ENCODE measurements around the gene SHISAL2A.

The SHISAL2A gene

DNA sequence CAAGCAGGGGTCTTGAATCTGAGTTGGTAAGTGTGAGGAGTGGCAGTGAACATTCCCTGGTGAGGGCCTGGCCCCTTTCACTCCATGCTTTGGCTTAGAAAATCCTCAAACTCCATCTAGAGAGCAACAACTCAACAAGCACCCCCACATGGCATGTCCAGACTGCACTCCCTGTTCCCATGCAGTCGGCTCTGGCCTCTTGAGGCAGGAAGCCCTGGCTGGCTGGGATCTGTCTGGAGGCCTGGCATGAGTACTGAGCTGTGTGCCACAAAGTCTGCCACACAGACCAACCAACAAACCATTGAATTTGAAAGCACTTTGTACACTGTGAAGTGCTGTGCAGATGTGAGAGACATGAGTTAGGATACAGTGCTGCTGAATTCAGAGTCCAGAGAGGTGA lies 40.0 kb downstream of the SHISAL2A start:
- Histone ChIP-seq H3K4me1 (ENCODE audit: control insufficient read depth, insufficient read depth, low read length) (0 out of 2 replicates have a peak, but pooled peaks cover 8% of the 10 kb centered on the region), H3K36me3 (ENCODE audit: control insufficient read depth, insufficient read depth, low read length) (no peaks in the 10 kb centered on the region), H3K27me3 (ENCODE audit: control insufficient read depth, insufficient read depth, low read length) (no peaks in the 10 kb centered on the region), H3K9me3 (ENCODE audit: control insufficient read depth, insufficient read depth, low read length) (no peaks in the 10 kb centered on the region), H3K4me3 (ENCODE audit: low read depth, low read length) (no peak overlapping the region), H3K9ac (ENCODE audit: low read depth, low read length) (no peak overlapping the region), H3K27ac (ENCODE audit: low read depth, low read length) (no peak overlapping the region)

GRCh38 chr1:52673513-52673912 lies 40.5 kb downstream of the SHISAL2A start:
- Histone ChIP-seq H3K4me1 (ENCODE audit: control insufficient read depth, insufficient read depth, low read length) (0 out of 2 replicates have a peak, but pooled peaks cover 9% of the 10 kb centered on the region), H3K4me3 (ENCODE audit: low read depth, low read length) (no peak overlapping the region), H3K36me3 (ENCODE audit: control insufficient read depth, insufficient read depth, low read length) (no peaks in the 10 kb centered on the region), H3K9me3 (ENCODE audit: control insufficient read depth, insufficient read depth, low read length) (no peaks in the 10 kb centered on the region), H3K27me3 (ENCODE audit: control insufficient read depth, insufficient read depth, low read length) (no peaks in the 10 kb centered on the region), H3K27ac (ENCODE audit: low read depth, low read length) (no peak overlapping the region), H3K9ac (ENCODE audit: low read depth, low read length) (no peak overlapping the region)

- Histone ChIP-seq H3K27me3 (ENCODE audit: control insufficient read depth, insufficient read depth, low read length) (no peaks in the 10 kb centered on the region), H3K9ac (ENCODE audit: low read depth, low read length) (no peak overlapping the region), H3K27ac (ENCODE audit: low read depth, low read length) (no peak overlapping the region), H3K36me3 (ENCODE audit: control insufficient read depth, insufficient read depth, low read length) (no peaks in the 10 kb centered on the region), H3K9me3 (ENCODE audit: control insufficient read depth, insufficient read depth, low read length) (no peaks in the 10 kb centered on the region), H3K4me3 (ENCODE audit: low read depth, low read length) (no peak overlapping the region), H3K4me1 (ENCODE audit: control insufficient read depth, insufficient read depth, low read length) (peaks cover 21% of the 10 kb centered on the region; the same call in 1 of the 2 replicates)
These were observed 41.8 kb downstream of the SHISAL2A start for GRCh38 chr1:52674497-52675384.

- Histone ChIP-seq H3K9ac (ENCODE audit: low read depth, low read length) (no peak overlapping the region), H3K4me3 (ENCODE audit: low read depth, low read length) (no peak overlapping the region), H3K9me3 (ENCODE audit: control insufficient read depth, insufficient read depth, low read length) (no peaks in the 10 kb centered on the region), H3K36me3 (ENCODE audit: control insufficient read depth, insufficient read depth, low read length) (no peaks in the 10 kb centered on the region), H3K4me1 (ENCODE audit: control insufficient read depth, insufficient read depth, low read length) (peaks cover 21% of the 10 kb centered on the region; the same call in 1 of the 2 replicates), H3K27ac (ENCODE audit: low read depth, low read length) (no peak overlapping the region), H3K27me3 (ENCODE audit: control insufficient read depth, insufficient read depth, low read length) (no peaks in the 10 kb centered on the region)
These were observed 43.4 kb downstream of the SHISAL2A start for GRCh38 chr1:52676249-52676903.

- no peak overlapping the region for H3K9ac ChIP-seq (ENCODE audit: low read depth, low read length)
- no peaks in the 10 kb centered on the region for H3K9me3 ChIP-seq (ENCODE audit: control insufficient read depth, insufficient read depth, low read length)
- H3K4me1 ChIP-seq (ENCODE audit: control insufficient read depth, insufficient read depth, low read length), result peaks cover 21% of the 10 kb centered on the region; the same call in 1 of the 2 replicates
- no peak overlapping the region for H3K4me3 ChIP-seq (ENCODE audit: low read depth, low read length)
- no peaks in the 10 kb centered on the region for H3K27me3 ChIP-seq (ENCODE audit: control insufficient read depth, insufficient read depth, low read length)
- H3K27ac ChIP-seq (ENCODE audit: low read depth, low read length), result no peak overlapping the region
- H3K36me3 ChIP-seq (ENCODE audit: control insufficient read depth, insufficient read depth, low read length), result no peaks in the 10 kb centered on the region
These were observed 44.3 kb downstream of the SHISAL2A start for GRCh38 chr1:52677076-52677806.

DNA sequence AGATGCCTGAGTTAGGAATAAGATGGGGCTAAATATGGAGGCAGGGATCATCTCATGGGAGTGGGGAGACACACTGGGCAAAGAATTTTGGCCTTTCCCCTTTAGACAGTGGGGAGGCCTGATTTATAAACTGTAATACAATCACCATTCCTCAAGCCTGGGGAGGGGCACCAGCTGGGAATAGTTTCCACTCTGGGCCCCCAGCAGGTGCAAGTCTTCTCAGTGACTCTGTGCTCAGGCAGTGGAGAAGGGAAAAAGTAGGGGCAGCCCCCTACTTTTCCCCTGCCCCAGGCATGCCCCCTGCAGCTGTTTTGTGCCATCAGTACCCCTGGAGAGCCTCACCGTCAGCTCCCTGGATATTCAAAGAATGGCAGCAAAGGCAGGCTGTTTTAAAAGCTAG lies 46.1 kb downstream of the SHISAL2A start:
- no peak overlapping the region for H3K4me3 ChIP-seq (ENCODE audit: low read depth, low read length)
- H3K9ac ChIP-seq (ENCODE audit: low read depth, low read length), result no peak overlapping the region; the same call in 1 of the 2 replicates
- H3K27ac ChIP-seq (ENCODE audit: low read depth, low read length), result peak overlapping the region; percentile 51
- H3K4me1 ChIP-seq (ENCODE audit: control insufficient read depth, insufficient read depth, low read length), result peaks cover 21% of the 10 kb centered on the region; the same call in 1 of the 2 replicates
- H3K27me3 ChIP-seq (ENCODE audit: control insufficient read depth, insufficient read depth, low read length), result no peaks in the 10 kb centered on the region
- no peaks in the 10 kb centered on the region for H3K9me3 ChIP-seq (ENCODE audit: control insufficient read depth, insufficient read depth, low read length)
- H3K36me3 ChIP-seq (ENCODE audit: control insufficient read depth, insufficient read depth, low read length), result no peaks in the 10 kb centered on the region

DNA sequence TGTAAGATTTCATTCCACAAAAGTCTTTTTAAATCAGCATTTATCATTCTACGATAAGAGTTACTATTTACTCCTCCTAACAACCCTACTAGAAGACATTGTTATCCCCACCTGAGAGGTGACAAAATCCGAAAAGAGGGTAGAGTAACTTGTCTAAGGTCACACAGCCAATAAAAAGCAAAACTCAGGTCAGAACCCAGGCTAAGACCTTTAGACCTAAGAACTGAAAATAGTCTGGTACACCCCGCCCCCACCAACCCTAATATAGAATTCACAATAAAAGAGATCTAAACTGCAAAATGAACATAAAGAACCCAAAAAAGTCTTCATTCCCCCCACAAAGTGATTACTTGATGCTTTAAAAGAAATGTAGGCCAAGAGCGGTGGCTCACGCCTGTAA lies 46.5 kb downstream of the SHISAL2A start:
- Histone ChIP-seq H3K27ac (ENCODE audit: low read depth, low read length) (peak overlapping the region; percentile 51), H3K4me1 (ENCODE audit: control insufficient read depth, insufficient read depth, low read length) (peaks cover 20% of the 10 kb centered on the region; the same call in 1 of the 2 replicates), H3K9me3 (ENCODE audit: control insufficient read depth, insufficient read depth, low read length) (no peaks in the 10 kb centered on the region), H3K9ac (ENCODE audit: low read depth, low read length) (no peak overlapping the region; the same call in 1 of the 2 replicates), H3K27me3 (ENCODE audit: control insufficient read depth, insufficient read depth, low read length) (no peaks in the 10 kb centered on the region), H3K4me3 (ENCODE audit: low read depth, low read length) (no peak overlapping the region), H3K36me3 (ENCODE audit: control insufficient read depth, insufficient read depth, low read length) (peaks cover 3% of the 10 kb centered on the region; the same call in 1 of the 2 replicates)

- Histone ChIP-seq H3K36me3 (ENCODE audit: control insufficient read depth, insufficient read depth, low read length) (peaks cover 12% of the 10 kb centered on the region), H3K27ac (ENCODE audit: low read depth, low read length) (no peak overlapping the region), H3K4me3 (ENCODE audit: low read depth, low read length) (no peak overlapping the region)
These were observed 47.4 kb downstream of the SHISAL2A start for GRCh38 chr1:52680353-52680752.

DNA sequence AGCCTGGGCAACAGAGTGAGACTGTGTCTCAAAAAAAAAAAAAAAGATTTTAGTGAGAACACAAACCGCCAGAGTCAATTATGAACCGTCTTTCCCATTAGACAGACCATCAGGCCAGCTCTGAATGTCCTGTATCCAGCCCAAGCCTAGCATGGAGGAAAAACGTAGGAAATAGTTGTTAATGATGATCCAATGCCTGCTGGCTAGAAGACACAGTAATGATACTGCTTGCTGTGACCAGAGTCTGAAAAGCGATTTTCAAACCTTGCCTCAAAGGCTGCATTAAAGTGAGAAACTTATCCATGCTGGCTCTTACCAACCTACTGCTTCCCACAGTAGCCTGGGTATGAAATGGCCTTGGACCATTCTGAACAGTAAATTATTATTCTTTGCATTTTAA lies 48.2 kb downstream of the SHISAL2A start:
- H3K4me3 ChIP-seq (ENCODE audit: low read depth, low read length), result no peak overlapping the region
- H3K27ac ChIP-seq (ENCODE audit: low read depth, low read length), result no peak overlapping the region
- H3K4me1 ChIP-seq (ENCODE audit: control insufficient read depth, insufficient read depth, low read length), result peaks cover 12% of the 10 kb centered on the region; the same call in 1 of the 2 replicates
- peaks cover 15% of the 10 kb centered on the region for H3K36me3 ChIP-seq (ENCODE audit: control insufficient read depth, insufficient read depth, low read length)
- H3K27me3 ChIP-seq (ENCODE audit: control insufficient read depth, insufficient read depth, low read length), result no peaks in the 10 kb centered on the region
- H3K9me3 ChIP-seq (ENCODE audit: control insufficient read depth, insufficient read depth, low read length), result no peaks in the 10 kb centered on the region
- H3K9ac ChIP-seq (ENCODE audit: low read depth, low read length), result no peak overlapping the region

More at GRCh38 chr1:52680353-52680752, 47.4 kb downstream of the SHISAL2A start:
- Histone ChIP-seq H3K4me1 (ENCODE audit: control insufficient read depth, insufficient read depth, low read length) (peaks cover 12% of the 10 kb centered on the region; the same call in 1 of the 2 replicates), H3K9me3 (ENCODE audit: control insufficient read depth, insufficient read depth, low read length) (no peaks in the 10 kb centered on the region), H3K27me3 (ENCODE audit: control insufficient read depth, insufficient read depth, low read length) (no peaks in the 10 kb centered on the region), H3K9ac (ENCODE audit: low read depth, low read length) (no peak overlapping the region)

DNA sequence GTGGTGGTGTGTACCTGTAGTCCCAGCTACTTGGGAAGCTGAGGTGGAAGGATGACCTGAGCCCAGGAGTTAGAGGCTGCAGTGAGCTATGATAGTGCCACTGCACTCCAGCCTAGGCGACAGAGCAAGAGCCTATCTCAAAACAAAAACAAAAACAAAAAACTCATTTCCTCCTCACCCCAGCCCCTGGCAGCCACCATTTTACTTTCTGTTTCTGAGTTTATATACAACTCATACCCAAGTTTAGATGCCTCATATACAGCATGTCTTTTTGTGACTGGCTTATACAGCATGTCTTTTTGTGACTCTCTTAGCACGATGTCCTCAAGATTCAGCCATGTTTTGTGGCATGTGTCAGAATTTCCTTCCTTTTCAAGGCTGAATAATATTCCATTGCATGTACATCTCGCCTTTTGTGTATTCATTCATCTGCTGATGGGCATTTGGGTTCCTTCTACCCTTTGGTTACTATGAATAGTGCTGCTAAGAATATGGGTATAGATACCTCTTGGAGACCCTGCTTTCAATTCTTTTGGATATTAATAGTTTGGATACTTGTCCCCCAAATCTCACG lies 50.5 kb downstream of the SHISAL2A start:
- Histone ChIP-seq H3K27ac (ENCODE audit: low read depth, low read length) (no peak overlapping the region), H3K36me3 (ENCODE audit: control insufficient read depth, insufficient read depth, low read length) (peaks cover 35% of the 10 kb centered on the region)

More for the DNA sequence above, 50.5 kb downstream of the SHISAL2A start:
- no peak overlapping the region for H3K9ac ChIP-seq (ENCODE audit: low read depth, low read length)
- H3K27me3 ChIP-seq (ENCODE audit: control insufficient read depth, insufficient read depth, low read length), result no peaks in the 10 kb centered on the region
- no peaks in the 10 kb centered on the region for H3K9me3 ChIP-seq (ENCODE audit: control insufficient read depth, insufficient read depth, low read length)
- peaks cover 12% of the 10 kb centered on the region; the same call in 1 of the 2 replicates for H3K4me1 ChIP-seq (ENCODE audit: control insufficient read depth, insufficient read depth, low read length)
- no peak overlapping the region for H3K4me3 ChIP-seq (ENCODE audit: low read depth, low read length)
